GM18505 (cell line): ENCODE measurements around the gene DNAJC19.
A peak's percentile ranks its signal among the peaks of the same experiment; 100 is the strongest.

Source experiments
- ATAC-seq: cut with Tn5 transposase; IDR thresholded peaks from one replicate; pipeline ENCODE4 v1.9.1; 2021; ENCODE audit not compliant: unreplicated experiment
- POLR2A ChIP-seq: IDR thresholded peaks from 4 replicates; pipeline ENCODE4 v1.6.1; 2011; ENCODE audit warnings: borderline replicate concordance; ENCODE audit not compliant: insufficient read depth, insufficient read length; ENCODE audit errors: extremely low read depth

The DNAJC19 gene

GRCh38 chr3:180981912-180982311 is 7.6 kb downstream of the DNAJC19 start:
- no peak for TF ChIP-seq POLR2A
- ATAC-seq = no peak

GRCh38 chr3:180980611-180981010 is 8.9 kb downstream of the DNAJC19 start:
- no peak for TF ChIP-seq POLR2A
- ATAC-seq = no peak

GRCh38 chr3:180979961-180980360 is 9.6 kb downstream of the DNAJC19 start:
- ATAC-seq = no peak
- no peak for TF ChIP-seq POLR2A

GRCh38 chr3:180977498-180977897 is 12.0 kb downstream of the DNAJC19 start:
- no peak for ATAC-seq
- no peak for TF ChIP-seq POLR2A

GRCh38 chr3:180974286-180974685 is 15.2 kb downstream of the DNAJC19 start:
- no peak for ATAC-seq
- TF ChIP-seq POLR2A = no peak

GRCh38 chr3:180973543-180973942 is 16.0 kb downstream of the DNAJC19 start:
- peak; percentile 56 for ATAC-seq
- TF ChIP-seq POLR2A = no peak

GRCh38 chr3:180970931-180971330 is 18.6 kb downstream of the DNAJC19 start:
- TF ChIP-seq POLR2A = no peak

GRCh38 chr3:180962530-180962929 is 27.0 kb downstream of the DNAJC19 start:
- TF ChIP-seq POLR2A = no peak
- no peak for ATAC-seq

More at GRCh38 chr3:180970931-180971330, 18.6 kb downstream of the DNAJC19 start:
- no peak for ATAC-seq

GRCh38 chr3:180961552-180961951 is 28.0 kb downstream of the DNAJC19 start:
- TF ChIP-seq POLR2A = no peak

GRCh38 chr3:180961087-180961486 is 28.4 kb downstream of the DNAJC19 start:
- no peak for ATAC-seq
- no peak for TF ChIP-seq POLR2A

More at GRCh38 chr3:180961552-180961951, 28.0 kb downstream of the DNAJC19 start:
- no peak for ATAC-seq

- no peak for ATAC-seq
These were observed 29.8 kb downstream of the DNAJC19 start for GRCh38 chr3:180959691-180960090.

GRCh38 chr3:180947761-180948390 is 41.7 kb downstream of the DNAJC19 start:
- no peak for TF ChIP-seq POLR2A
- ATAC-seq = peak; percentile 76

More at GRCh38 chr3:180959691-180960090, 29.8 kb downstream of the DNAJC19 start:
- TF ChIP-seq POLR2A = no peak

GRCh38 chr3:180940826-180941225 is 48.7 kb downstream of the DNAJC19 start:
- no peak for TF ChIP-seq POLR2A
- ATAC-seq = no peak

- no peak for ATAC-seq
- TF ChIP-seq POLR2A = no peak
These were observed 54.9 kb downstream of the DNAJC19 start for GRCh38 chr3:180934638-180935037.
